GM19238 (cell line): ENCODE data around the gene PRR35.
A peak's percentile ranks its signal among the peaks of the same experiment; 100 is the strongest.

ENCODE experiments used
- DNase-seq: peaks from one replicate; pipeline ENCODE4 v3.0.0; 2011; ENCODE audit warnings: low spot score; ENCODE audit not compliant: insufficient read length

The PRR35 gene

GRCh38 chr16:527015-527903 is 32.9 kb upstream of the PRR35 start, which contains the start of gene CAPN15:
TSS of gene CAPN15 (plus strand) at chr16:527712. CDS start at chr16:546839, 19,127 bp downstream.
- peak; percentile 86 for DNase-seq

DNA sequence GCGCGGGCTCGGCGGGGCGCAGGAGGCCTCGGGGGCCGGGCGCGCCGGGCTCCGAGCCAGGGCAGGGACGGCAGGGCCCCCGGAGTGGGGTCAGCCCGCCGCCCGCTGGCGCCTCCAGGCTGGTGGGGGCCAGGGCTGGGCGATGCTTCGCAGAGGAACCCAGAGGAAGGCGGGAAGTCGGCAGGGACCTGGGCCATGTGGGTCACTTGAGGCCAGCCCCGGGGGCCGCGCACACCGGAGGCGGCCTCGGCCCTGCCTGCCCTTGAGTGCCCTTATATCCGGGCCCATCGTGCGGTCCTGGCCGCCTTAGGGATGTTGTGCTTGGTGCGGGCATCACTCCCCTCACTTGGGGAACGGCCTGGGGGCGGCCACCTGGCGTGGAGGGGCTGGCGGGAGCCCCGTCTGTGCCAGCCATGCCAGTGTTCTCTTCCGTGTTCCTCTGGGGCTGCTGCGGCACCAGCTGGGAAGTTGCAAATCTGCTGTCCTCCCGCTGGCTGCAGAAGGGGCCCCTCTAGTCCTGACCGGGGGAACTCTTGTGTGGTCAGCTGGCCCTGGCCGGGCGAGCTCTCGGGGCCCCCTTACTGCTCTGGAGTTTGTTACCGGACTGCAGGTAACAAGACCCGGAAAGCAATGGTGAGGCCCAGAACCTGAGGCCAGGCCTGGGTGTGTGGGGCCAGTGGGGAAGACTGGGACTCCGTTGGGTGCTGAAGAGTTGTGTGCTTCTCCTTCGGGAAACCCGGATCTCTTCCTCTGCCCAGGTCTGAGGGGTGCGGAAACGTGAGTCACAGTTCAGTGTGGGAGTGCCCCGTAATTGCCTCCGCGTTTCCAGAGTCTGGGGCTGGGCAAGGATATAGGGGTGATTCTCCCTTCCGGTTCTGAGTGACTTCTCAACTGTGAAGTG is 31.8 kb upstream of the PRR35 start:
- no peak for DNase-seq

DNA sequence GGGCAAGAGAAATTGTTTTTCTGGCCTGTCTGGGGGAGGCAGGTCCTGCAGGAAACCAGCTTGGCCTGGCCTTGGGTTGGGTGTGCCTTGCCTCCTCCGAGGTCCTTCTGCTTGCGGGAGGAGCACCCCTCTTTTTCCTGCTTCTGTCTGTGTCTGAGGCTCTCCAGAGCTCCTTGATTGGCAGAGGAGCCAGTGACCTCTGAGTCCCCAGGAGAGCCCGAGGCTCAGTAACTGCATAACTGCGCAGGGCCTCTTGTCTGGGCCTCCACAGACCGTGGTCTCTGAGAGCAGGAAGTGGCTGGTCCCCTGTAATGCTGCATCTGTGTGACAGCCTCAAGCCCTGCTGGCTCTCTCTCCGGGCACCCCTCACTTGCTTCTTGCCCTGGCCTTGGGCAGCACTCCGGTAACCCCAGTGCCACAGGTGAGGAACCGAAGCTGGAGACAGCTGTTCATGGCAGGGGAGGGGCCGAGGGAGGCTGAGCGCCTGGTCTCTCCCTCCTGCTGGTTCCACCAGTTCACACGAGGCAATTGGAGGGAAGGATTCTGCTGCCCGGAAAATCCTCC is 31.1 kb upstream of the PRR35 start:
- no peak for DNase-seq

- no peak for DNase-seq
Observed at GRCh38 chr16:530111-530817, 29.9 kb upstream of the PRR35 start.

DNA sequence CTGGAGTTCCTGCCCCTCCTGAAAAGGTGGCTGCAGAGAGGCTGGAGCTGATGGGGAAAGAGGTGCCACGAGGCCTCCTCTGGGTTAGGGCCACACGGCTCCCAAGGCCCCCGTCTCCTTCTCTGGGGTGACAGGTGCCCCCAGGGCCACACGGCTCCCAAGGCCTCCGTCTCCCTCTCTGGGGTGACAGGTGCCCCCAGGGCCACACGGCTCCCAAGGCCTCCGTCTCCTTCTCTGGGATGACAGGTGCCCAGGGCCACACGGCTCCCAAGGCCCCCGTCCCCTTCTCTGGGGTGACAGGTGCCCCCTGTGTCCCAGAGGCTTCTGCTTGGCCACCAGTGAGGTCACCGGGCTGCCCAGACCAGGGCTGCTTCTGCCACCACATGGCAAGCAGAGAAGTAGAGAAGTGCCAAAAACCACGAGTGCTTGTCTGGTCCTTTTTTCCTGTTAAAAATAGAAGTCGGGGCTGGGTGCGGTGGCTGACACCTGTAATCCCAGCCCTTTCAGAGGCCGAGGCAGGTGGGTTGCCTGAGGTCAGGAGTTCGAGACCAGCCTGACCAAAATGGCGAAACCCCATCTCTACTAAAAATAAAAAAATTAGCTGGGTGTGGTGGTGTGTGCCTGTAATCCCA is 28.6 kb upstream of the PRR35 start:
- no peak for DNase-seq

DNA sequence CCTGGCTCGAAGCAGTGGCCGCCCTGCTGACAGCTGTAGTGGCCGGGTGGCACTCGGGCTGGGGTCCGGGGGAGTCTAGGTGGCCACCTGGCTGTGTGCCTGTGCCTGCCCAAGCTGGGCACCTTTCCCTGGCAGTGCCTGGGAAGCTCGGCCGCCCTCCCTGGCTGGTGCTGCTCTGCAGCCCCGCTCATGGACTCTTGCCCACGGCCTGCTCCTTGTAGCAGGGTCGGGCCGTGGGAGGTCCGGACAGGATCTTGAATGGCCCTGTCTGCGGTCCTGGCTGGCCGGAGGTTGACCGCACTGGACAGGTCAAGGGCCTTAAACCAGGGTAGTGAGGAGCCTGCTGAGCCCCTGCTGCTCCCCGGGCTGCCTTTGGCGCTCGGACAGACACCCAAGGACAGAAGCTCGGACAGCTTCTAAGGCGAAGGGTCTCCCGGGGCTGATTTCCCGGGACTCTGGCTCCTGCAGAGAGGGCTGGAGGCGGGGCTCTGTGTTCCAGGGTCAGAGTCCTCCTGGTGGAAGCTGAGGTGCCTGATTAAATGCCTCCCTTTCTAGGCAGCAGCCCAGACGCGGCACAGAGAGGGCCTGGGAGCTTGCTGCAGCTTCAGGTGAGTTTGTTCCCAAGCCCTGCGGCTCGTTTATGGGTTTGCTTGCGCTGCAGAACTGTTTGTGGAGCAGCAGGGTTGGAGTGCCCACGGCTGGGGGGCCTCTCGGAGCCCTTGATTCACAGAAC is 26.6 kb upstream of the PRR35 start:
- DNase-seq = no peak

DNA sequence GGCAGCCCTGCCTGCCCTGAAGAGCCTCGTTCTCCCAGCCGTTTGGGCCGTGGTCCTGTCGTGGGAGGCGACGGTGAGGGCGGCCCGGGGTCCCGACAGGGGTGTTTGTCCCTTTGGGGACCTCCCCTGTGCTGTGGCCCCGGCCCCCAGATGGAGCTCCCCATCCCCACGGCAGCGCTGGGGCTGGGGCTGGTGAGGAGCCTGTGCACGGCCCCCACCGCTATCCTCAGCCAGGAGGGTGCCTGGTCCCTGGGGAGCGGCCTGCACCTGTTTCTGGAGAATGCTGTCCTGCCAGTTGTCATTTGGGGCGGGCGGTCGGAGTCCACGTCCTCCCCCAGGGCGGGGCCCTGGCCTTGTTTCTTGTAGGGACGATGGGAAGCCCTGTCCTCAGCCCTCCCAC is 26.1 kb upstream of the PRR35 start:
- DNase-seq = no peak

GRCh38 chr16:534856-535445 is 25.2 kb upstream of the PRR35 start:
- no peak for DNase-seq

GRCh38 chr16:535446-536405 is 24.5 kb upstream of the PRR35 start:
- no peak for DNase-seq

GRCh38 chr16:536746-537145 is 23.4 kb upstream of the PRR35 start:
- DNase-seq = no peak

- no peak for DNase-seq
Observed at GRCh38 chr16:537415-538335, 22.5 kb upstream of the PRR35 start.

DNA sequence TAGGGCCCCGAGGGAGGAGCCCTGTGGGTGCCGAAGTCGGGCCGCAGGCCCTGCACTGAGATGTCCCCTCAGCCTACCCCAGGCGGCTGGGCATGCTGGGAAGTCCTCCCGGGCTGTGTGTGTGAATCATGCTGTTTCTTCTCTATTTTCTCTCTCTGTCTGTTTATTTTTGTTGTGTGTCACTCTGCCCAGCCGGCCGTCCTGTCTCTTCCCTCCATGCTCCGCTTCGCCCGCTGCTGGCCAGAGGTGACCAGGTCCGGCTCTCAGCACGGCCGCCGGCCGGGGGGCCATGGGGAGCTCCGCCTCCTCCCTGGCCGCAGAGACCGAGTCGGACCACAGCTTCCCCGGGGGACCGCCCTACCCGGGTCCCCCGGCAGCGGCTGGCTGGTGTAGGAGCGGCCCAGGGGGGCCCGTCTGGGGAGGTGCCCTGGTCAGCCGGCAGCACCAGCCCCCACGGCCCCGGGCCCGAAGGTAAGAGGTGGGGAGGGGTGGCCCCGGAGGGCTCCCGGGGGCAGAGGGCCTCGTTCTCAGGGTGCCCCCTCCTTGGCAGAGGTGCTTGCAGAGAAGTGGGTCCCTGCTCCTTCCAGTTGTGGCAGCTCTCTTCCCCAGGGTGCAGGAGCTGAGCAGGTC is 20.2 kb upstream of the PRR35 start:
- DNase-seq = no peak

DNA sequence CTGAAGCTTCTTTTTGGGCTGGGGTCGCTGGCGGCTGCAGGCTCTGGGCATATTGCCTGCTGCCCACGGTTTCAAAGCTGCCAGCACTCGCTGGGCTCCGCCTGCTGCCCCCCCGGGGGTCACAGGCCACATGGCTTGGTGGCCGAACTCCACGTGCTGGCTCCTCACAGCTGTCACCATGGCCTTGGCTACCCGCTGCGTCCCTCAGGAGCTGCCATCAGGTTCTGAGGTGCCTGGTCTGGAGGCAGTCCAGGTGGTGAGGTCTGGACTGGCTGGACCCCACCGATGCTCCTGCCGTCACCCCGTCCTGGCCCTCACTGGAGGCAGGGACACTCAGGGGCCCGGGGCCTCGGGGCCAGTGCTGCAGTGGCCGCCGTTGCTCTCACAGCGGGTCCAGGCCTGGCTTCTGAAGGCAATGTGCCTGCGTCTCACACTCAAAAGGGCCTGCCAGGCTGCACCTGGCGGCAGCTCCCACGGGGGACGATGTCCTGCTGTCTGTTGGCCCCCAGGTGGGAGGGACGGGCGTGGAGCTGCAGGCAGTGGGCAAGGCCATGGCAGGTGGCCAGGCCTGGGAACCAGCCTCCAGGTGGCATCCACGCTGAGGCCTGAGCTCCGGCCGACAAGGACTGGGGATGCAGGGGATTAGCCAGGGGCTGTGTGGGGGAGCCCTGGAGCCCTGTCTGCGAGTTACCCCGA is 19.4 kb upstream of the PRR35 start:
- DNase-seq = no peak

- DNase-seq = no peak
Observed at GRCh38 chr16:543301-544164, 16.7 kb upstream of the PRR35 start.

DNA sequence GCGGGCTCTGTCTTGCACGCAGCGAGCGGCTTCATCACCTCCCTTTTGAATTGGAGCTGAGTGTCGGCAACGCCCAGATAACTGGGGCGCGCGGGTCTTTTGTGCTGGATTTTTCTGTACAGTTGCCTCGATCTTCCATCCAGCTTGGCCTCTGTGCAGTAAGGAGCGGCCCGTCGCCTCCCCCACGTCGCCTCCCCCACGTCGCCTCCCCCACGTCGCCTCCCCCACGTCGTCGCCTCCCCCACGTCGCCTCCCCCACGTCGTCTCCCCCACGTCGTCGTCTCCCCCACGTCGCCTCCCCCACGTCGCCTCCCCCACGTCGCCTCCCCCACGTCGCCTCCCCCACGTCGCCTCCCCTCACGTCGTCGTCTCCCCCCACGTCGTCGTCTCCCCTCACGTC is 15.7 kb upstream of the PRR35 start:
- no peak for DNase-seq
